ENCODE measurements around the gene AADACL4. TPM values are rescaled to one million over a fixed set of nuclear protein-coding genes. Genes with fewer than 3 reads are reported as not detected.

AADACL4 gene
- total and polyA plus RNA-seq, 2 experiments from 2014 or later, result not detected

DNA sequence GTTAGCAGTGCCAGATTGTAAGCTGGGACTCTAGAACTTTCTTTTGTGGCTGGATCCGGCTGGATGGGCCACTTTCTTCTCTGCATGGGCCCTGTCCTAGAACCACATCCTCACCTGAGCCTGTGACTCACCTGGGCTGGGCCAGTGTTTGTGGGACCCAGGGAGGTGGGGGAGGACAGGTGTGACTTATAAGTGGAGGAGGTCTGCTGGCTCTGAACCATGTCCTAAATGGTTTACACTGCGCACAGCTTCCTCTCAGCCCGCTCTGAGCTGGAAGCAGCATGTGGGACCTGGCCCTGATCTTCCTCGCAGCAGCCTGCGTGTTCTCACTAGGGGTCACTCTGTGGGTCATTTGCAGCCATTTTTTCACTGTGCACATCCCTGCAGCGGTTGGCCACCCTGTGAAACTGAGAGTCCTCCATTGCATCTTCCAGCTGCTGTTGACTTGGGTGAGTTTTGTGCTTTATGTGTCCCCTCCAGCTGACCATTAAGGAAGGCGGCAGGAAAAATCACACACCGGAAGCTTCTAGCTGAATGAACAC lies 72.1 kb downstream of the AADACL4 start, which contains the start of gene AADACL3:
AADACL3 (plus strand) TSS at position 215 of the 542 bp plus-strand sequence; CDS start at position 282, 67 bp downstream.
- TF ChIP-seq, protein P1, sequence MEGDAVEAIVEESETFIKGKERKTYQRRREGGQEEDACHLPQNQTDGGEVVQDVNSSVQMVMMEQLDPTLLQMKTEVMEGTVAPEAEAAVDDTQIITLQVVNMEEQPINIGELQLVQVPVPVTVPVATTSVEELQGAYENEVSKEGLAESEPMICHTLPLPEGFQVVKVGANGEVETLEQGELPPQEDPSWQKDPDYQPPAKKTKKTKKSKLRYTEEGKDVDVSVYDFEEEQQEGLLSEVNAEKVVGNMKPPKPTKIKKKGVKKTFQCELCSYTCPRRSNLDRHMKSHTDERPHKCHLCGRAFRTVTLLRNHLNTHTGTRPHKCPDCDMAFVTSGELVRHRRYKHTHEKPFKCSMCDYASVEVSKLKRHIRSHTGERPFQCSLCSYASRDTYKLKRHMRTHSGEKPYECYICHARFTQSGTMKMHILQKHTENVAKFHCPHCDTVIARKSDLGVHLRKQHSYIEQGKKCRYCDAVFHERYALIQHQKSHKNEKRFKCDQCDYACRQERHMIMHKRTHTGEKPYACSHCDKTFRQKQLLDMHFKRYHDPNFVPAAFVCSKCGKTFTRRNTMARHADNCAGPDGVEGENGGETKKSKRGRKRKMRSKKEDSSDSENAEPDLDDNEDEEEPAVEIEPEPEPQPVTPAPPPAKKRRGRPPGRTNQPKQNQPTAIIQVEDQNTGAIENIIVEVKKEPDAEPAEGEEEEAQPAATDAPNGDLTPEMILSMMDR (IDR thresholded peaks at IDR 0.05; ENCODE audit: low read depth, low read length), result no peak
- DNase-seq (ENCODE audit: low read depth in 1 of 2, low spot score in 1 of 2), result no peak
- Histone ChIP-seq H3K4me3 (no peak within 1 kb of the TSS), H3K27ac (no peak within 1 kb of the TSS), H3K4me1 (ENCODE audit: low read depth) (no peaks in the 10 kb centered on the region), H3K9me3 (ENCODE audit: low read depth) (no peaks in the 10 kb centered on the region), H3K36me3 (no peaks in the 10 kb centered on the region), H3K27me3 (no peaks in the 10 kb centered on the region)

Other genes with a start within 250 kb of the AADACL4 start
- gene DHRS3, start 25.9 kb upstream of the AADACL4 start, total RNA-seq, result 12.5 and 19.5 TPM in 2 replicates
- 9.9 and 15.3 TPM in 2 replicates for gene DHRS3, start 25.9 kb upstream of the AADACL4 start, polyA plus RNA-seq
- not detected in 2 replicates for gene AADACL3, start 72.0 kb downstream of the AADACL4 start, total RNA-seq
- not detected in 2 replicates for gene AADACL3, start 72.0 kb downstream of the AADACL4 start, polyA plus RNA-seq
- gene CFAP107, start 102.1 kb downstream of the AADACL4 start, total RNA-seq, result not detected in 2 replicates
- gene CFAP107, start 102.1 kb downstream of the AADACL4 start, polyA plus RNA-seq, result not detected in 2 replicates
- gene PRAMEF12, start 129.7 kb downstream of the AADACL4 start, total RNA-seq, result not detected in 2 replicates
- not detected in 2 replicates for gene PRAMEF12, start 129.7 kb downstream of the AADACL4 start, polyA plus RNA-seq
- gene PRAMEF1, start 147.3 kb downstream of the AADACL4 start, total RNA-seq, result not detected in 2 replicates
- gene PRAMEF1, start 147.3 kb downstream of the AADACL4 start, polyA plus RNA-seq, result not detected in 2 replicates
- not detected in 2 replicates for gene PRAMEF11, start 187.3 kb downstream of the AADACL4 start, total RNA-seq
- gene PRAMEF11, start 187.3 kb downstream of the AADACL4 start, polyA plus RNA-seq, result not detected in 2 replicates
- not detected in 2 replicates for gene HNRNPCL1, start 204.6 kb downstream of the AADACL4 start, total RNA-seq
- not detected in 2 replicates for gene HNRNPCL1, start 204.6 kb downstream of the AADACL4 start, polyA plus RNA-seq
- not detected in 2 replicates for gene PRAMEF2, start 213.0 kb downstream of the AADACL4 start, total RNA-seq
- not detected in 2 replicates for gene PRAMEF2, start 213.0 kb downstream of the AADACL4 start, polyA plus RNA-seq
- not detected in 2 replicates for gene PRAMEF4, start 242.1 kb downstream of the AADACL4 start, total RNA-seq
- gene PRAMEF4, start 242.1 kb downstream of the AADACL4 start, polyA plus RNA-seq, result not detected in 2 replicates

Data from cardiac muscle cell (in vitro differentiated cells and primary cell).